HepG2 (cell line): ENCODE data around the gene SH2D3A. TPM values are rescaled to one million over a fixed set of nuclear protein-coding genes. Genes with fewer than 3 reads are reported as not detected.

Experiments
- ATAC-seq: fragments of 200-7000 bp; cut with Tn5 transposase; 3 replicates; pipeline ENCODE4 v1.9.1; 2020; ENCODE audit warnings: mild to moderate bottlenecking, moderate library complexity
- BruUV-seq: library from RNA; stranded (reverse); fragments of 400-500 nt; replicated peaks from 2 replicates; lab custom pipeline; 2021; lab: Mats Ljungman, UMichigan
- CTCF ChIA-PET: fragments of 300-600 bp; formaldehyde crosslinking; extraction: SDS; loops from one replicate; lab custom pipeline; 2021; ENCODE audit warnings: low total read pairs, inconsistent platforms, low intra/inter-chr PET ratio; lab: Yijun Ruan, JAX
- POLR2A ChIA-PET: fragments of 350-600 bp; sonication (Branson Sonifier 250); formaldehyde crosslinking; loops from one replicate; lab custom pipeline; 2020; ENCODE audit warnings: antibody characterized with exemption, inconsistent platforms; lab: Yijun Ruan, JAX
- DNase-seq: peaks from one replicate; pipeline ENCODE4 v3.0.0-alpha.2; 2015; ENCODE audit warnings: low spot score
- FAIRE-seq: peaks from 3 replicates; lab custom pipeline; 2011; peaks lifted over from hg19 to GRCh38; lab: Jason Lieb, UNC
- H2AFZ ChIP-seq: one replicate; pipeline ENCODE4 v1.6.1; 2011; ENCODE audit warnings: low read length, inconsistent platforms
- H3K27ac ChIP-seq: fragments of 300-600 bp; 3 replicates; pipeline ENCODE4 v1.8.0; 2011; ENCODE audit warnings: mixed run types, mild to moderate bottlenecking, mixed read lengths, low read length, inconsistent platforms; ENCODE audit not compliant: insufficient read depth; ENCODE audit errors: extremely low read length
- H3K27me3 ChIP-seq, 2 experiments: fragments of 200-600 bp in 1 of 2; 2 replicates in 1 of 2; 3 replicates in 1 of 2; pipeline versions ENCODE4 v1.6.0 to v1.8.0; 2011; ENCODE audit warnings: low read length in 2 of 2, mild to moderate bottlenecking in 2 of 2, moderate library complexity in 2 of 2, inconsistent platforms in 1 of 2; ENCODE audit not compliant: insufficient read depth in 2 of 2, control insufficient read depth in 1 of 2
- H3K36me3 ChIP-seq, 2 experiments: fragments of 200-600 bp in 1 of 2; replicated peaks in 1 of 2; 2 replicates in 1 of 2; 3 replicates in 1 of 2; pipeline versions ENCODE4 v1.5.1 to v1.8.0; 2011; ENCODE audit warnings: low read length in 2 of 2, inconsistent platforms in 1 of 2; ENCODE audit not compliant: insufficient read depth in 2 of 2, control insufficient read depth in 1 of 2
- H3K4me1 ChIP-seq: 2 replicates; pipeline ENCODE4 v1.5.1; 2012; ENCODE audit warnings: low read length, inconsistent platforms; ENCODE audit not compliant: insufficient read depth
- H3K4me2 ChIP-seq: 2 replicates; pipeline ENCODE4 v1.6.0; 2011; ENCODE audit warnings: low read depth, low read length, inconsistent platforms
- H3K4me3 ChIP-seq, 3 experiments: fragments of 200-600 bp in 1 of 3; sonication (generic), shearing (Covaris generic) in 1 of 3; replicated peaks in 1 of 3; 2 replicates each; pipeline ENCODE4 v1.5.1; 2011 to 2016; ENCODE audit warnings: low read length in 3 of 3, inconsistent platforms in 2 of 3, low read depth in 2 of 3, mild to moderate bottlenecking in 2 of 3, control low read depth in 1 of 3, mixed read lengths in 1 of 3; ENCODE audit not compliant: insufficient read depth in 1 of 3
- H3K79me2 ChIP-seq: one replicate; pipeline ENCODE4 v1.6.1; 2011; ENCODE audit warnings: low read length, inconsistent platforms; ENCODE audit not compliant: insufficient read depth
- H3K9ac ChIP-seq: 2 replicates; pipeline ENCODE4 v1.6.0; 2011; ENCODE audit warnings: mild to moderate bottlenecking, low read depth, low read length, inconsistent platforms; ENCODE audit not compliant: insufficient read depth
- H3K9me3 ChIP-seq: 2 replicates; pipeline ENCODE4 v1.5.1; 2012; ENCODE audit warnings: mild to moderate bottlenecking, low read length
- H4K20me1 ChIP-seq: 2 replicates; pipeline ENCODE4 v1.6.0; 2011; ENCODE audit warnings: inconsistent platforms, mild to moderate bottlenecking, low read length, moderate library complexity; ENCODE audit not compliant: insufficient read depth
- TBX3 ChIP-seq: fragments of 450-650 bp; IDR thresholded peaks from 2 replicates; pipeline ENCODE4 v1.6.1; 2017; ENCODE audit warnings: antibody characterized with exemption, mild to moderate bottlenecking, inconsistent platforms, borderline replicate concordance
- ZNF329 ChIP-seq: sonication (generic); formaldehyde crosslinking; IDR thresholded peaks from 2 replicates; pipeline ENCODE4 v1.9.0; 2021; ENCODE audit warnings: low read depth, mild to moderate bottlenecking, missing genetic modification reagents
- ZNF335 ChIP-seq: sonication (generic); formaldehyde crosslinking; IDR thresholded peaks from 2 replicates; pipeline ENCODE4 v1.4.0; 2020; ENCODE audit warnings: missing genetic modification reagents
- ZNF550 ChIP-seq: sonication (generic); formaldehyde crosslinking; IDR thresholded peaks from 2 replicates; pipeline ENCODE4 v1.4.0; 2020; ENCODE audit warnings: mild to moderate bottlenecking, missing genetic modification reagents, borderline replicate concordance
- WGBS: methylation state at CpG from one replicate; pipeline ENCODE4 v1.1.6; 2017; ENCODE audit warnings: low lambda C conversion rate; 5-methylcytosine and 5-hydroxymethylcytosine counted together
- in situ Hi-C: cut with HindIII; loops from 2 replicates; pipeline ENCODE4 v1.10.0; 2017; ENCODE audit warnings: low pct_unique_long_range_greater_than_20kb; ENCODE audit not compliant: extremely low pct_ligation_motif_present
- intact Hi-C: fragments of 100-400 bp; cut with micrococcal nuclease; formaldehyde crosslinking; loops from one replicate; pipeline ENCODE4 v1.10.0; 2022; ENCODE audit not compliant: unreplicated experiment
- polyA plus RNA-seq, 8 experiments: library from polyadenylated mRNA; depleted of rRNA in 3 of 8; stranded (reverse) in 7 of 8; unstranded in 1 of 8; fragments of >200 nt; fragmentation: Illumina TruSeq in 4 of 8; extraction: Trizol in 4 of 8; gene quantifications; 2 replicates each; pipeline versions ENCODE4 v1.2.1 to v1.2.3, GENCODE V29; 2011 to 2016; ENCODE audit warnings: low read depth in 4 of 8, missing spikeins in 1 of 8, mixed read lengths in 1 of 8; ENCODE audit not compliant: insufficient read depth in 1 of 8
- total RNA-seq, 5 experiments: library from RNA; depleted of rRNA; stranded (reverse); fragments of >200 nt; fragmentation: Illumina TruSeq; extraction: Trizol; gene quantifications; 2 replicates each; pipeline ENCODE4 v1.2.3, GENCODE V29; 2016; ENCODE audit warnings: low read depth in 1 of 5

SH2D3A gene
- total and polyA plus RNA-seq, 2 of the 13 experiments (the other 11 are each of a cell fraction or from before 2014, with no cell fraction given), result 1.0 to 2.2 TPM

- Histone ChIP-seq H3K79me2 (no peaks in the 10 kb centered on the region), H3K27ac (no peak overlapping the region), H2AFZ (no peak overlapping the region), H3K4me3 (no peak overlapping the region), H3K9me3 (peaks cover 6% of the 10 kb centered on the region; the same call in 1 of the 2 replicates), H3K4me2 (no peak overlapping the region), H3K27me3 (peaks cover 0 to 1% of the 10 kb centered on the region in 2 experiments; a peak in 1 of 5 replicates), H3K9ac (no peak overlapping the region), H3K36me3 (no peaks in the 10 kb centered on the region), H4K20me1 (no peaks in the 10 kb centered on the region), H3K4me1 (no peaks in the 10 kb centered on the region)
- CTCF ChIA-PET, result no interaction called here
- intact Hi-C loops (no loop called here), in situ Hi-C loops (no loop called here)
- POLR2A ChIA-PET, result no interaction called here
- FAIRE-seq (no peak), DNase-seq (no peak), ATAC-seq (no peak)
- WGBS, result 3% methylated on average over 4 of the region's 5 CpGs
- no TSS peak for BruUV-seq
- no peak for TF ChIP-seq TBX3
Measured at GRCh38 chr19:6790194-6791128, 23.2 kb upstream of the SH2D3A start.

DNA sequence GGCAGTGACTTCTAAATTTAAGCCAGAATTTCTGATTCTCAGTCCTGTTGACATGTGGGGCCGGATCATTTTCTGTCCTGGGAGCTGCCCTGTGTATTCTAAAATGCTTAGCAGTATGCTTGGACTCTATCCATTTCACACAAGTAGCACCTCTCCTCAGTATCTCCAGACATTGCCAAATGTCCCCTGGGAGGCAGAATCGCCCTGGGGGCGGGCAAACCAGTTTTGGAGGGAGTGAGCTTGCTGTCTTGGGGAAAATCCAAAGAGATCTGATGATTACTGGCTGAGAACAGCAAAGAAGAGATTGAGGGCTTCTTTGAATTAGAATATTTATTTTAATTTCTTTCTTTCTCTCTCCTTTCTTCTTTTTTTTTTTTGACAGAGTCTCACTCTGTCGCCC is 21.7 kb upstream of the SH2D3A start:
- ChIA-PET POLR2A (no interaction called here), CTCF (no interaction called here)
- H2AFZ ChIP-seq, result no peak overlapping the region
- H3K4me3 ChIP-seq, result no peak overlapping the region
- H3K27me3 ChIP-seq, result peaks cover 0 to 3% of the 10 kb centered on the region in 2 experiments; a peak in 2 of 5 replicates
- FAIRE-seq (no peak), ATAC-seq (no peak), DNase-seq (no peak)
- no peaks in the 10 kb centered on the region for H3K79me2 ChIP-seq
- no TSS peak for BruUV-seq
- no peaks in the 10 kb centered on the region for H3K36me3 ChIP-seq
- H4K20me1 ChIP-seq, result no peaks in the 10 kb centered on the region
- H3K4me2 ChIP-seq, result no peak overlapping the region
- no peaks in the 10 kb centered on the region for H3K9me3 ChIP-seq
- in situ Hi-C loops (no loop called here), intact Hi-C loops (no loop called here)
- no peak overlapping the region for H3K9ac ChIP-seq
- H3K4me1 ChIP-seq, result no peaks in the 10 kb centered on the region
- TF ChIP-seq ZNF550 (CRISPR knock-in tag) (no peak), ZNF329 (CRISPR knock-in tag) (no peak), ZNF335 (no peak)
- TF ChIP-seq, all 625 proteins: peak for 0
- no peak overlapping the region for H3K27ac ChIP-seq
- 34% methylated on average over 4 of the region's 4 CpGs for WGBS
